ENCODE measurements around the gene OLFM1.

- TF ChIP-seq CTCF (IDR thresholded peaks at IDR 0.05; ENCODE audit: low read depth, low read length), result no peak
- no peak for TF ChIP-seq EZH2phosphoT487 (IDR thresholded peaks at IDR 0.05; ENCODE audit: low read depth)
Observed at GRCh38 chr9:135045264-135045927, 42.1 kb upstream of the OLFM1 start.
